IMR-90 (cell line): Measurements from ENCODE around the gene BRF1. TPM values are rescaled to one million over a fixed set of nuclear protein-coding genes. Genes with fewer than 3 reads are reported as not detected.

Source experiments
- ATAC-seq: fragments of 200-7000 bp; cut with Tn5 transposase; 2 replicates; pipeline ENCODE4 v1.9.1; 2020; ENCODE audit warnings: low read depth, mild to moderate bottlenecking, moderate library complexity
- BruUV-seq: library from RNA; stranded (reverse); fragments of 400-500 nt; replicated peaks from 2 replicates; lab custom pipeline; 2021; lab: Mats Ljungman, UMichigan
- CTCF ChIA-PET: fragments of 300-600 bp; formaldehyde crosslinking; extraction: SDS; loops from one replicate; lab custom pipeline; 2021; ENCODE audit warnings: antibody characterized with exemption; lab: Yijun Ruan, JAX
- POLR2A ChIA-PET: fragments of 300-600 bp; sonication (Branson Sonifier 250); formaldehyde crosslinking; loops from one replicate; lab custom pipeline; 2022; ENCODE audit warnings: antibody characterized with exemption; ENCODE audit not compliant: unreplicated experiment; lab: Charles Lee
- DNase-seq: peaks from one replicate; pipeline ENCODE4 v3.0.0; 2013
- H2AFZ ChIP-seq: replicated peaks from 2 replicates; pipeline ENCODE3; 2013; ENCODE audit warnings: low read length, mild to moderate bottlenecking; ENCODE audit not compliant: poor library complexity
- H2AK5ac ChIP-seq: 2 replicates; pipeline ENCODE4 v1.6.1; 2013; ENCODE audit warnings: low read depth, low read length, inconsistent platforms
- H2AK9ac ChIP-seq: replicated peaks from 2 replicates; pipeline ENCODE3; 2013; ENCODE audit warnings: mild to moderate bottlenecking, low read depth, low read length, moderate library complexity; ENCODE audit not compliant: poor library complexity
- H2BK120ac ChIP-seq: 2 replicates; pipeline ENCODE4 v1.6.1; 2013; ENCODE audit warnings: low read depth, low read length, inconsistent platforms
- H2BK15ac ChIP-seq: 3 replicates; pipeline ENCODE4 v1.6.1; 2013; ENCODE audit warnings: low read depth, low read length, inconsistent platforms
- H2BK20ac ChIP-seq: 2 replicates; pipeline ENCODE4 v1.6.1; 2013; ENCODE audit warnings: low read depth, mild to moderate bottlenecking, inconsistent platforms, low read length, moderate library complexity
- H2BK5ac ChIP-seq: 2 replicates; pipeline ENCODE4 v1.6.1; 2013; ENCODE audit warnings: mild to moderate bottlenecking, low read depth, low read length, inconsistent platforms; ENCODE audit not compliant: poor library complexity, severe bottlenecking
- H3K14ac ChIP-seq: replicated peaks from 2 replicates; pipeline ENCODE4 v1.6.1; 2013; ENCODE audit warnings: low read depth, low read length, inconsistent platforms
- H3K18ac ChIP-seq: 2 replicates; pipeline ENCODE4 v1.6.1; 2013; ENCODE audit warnings: low read depth, low read length, control low read depth
- H3K23ac ChIP-seq: 2 replicates; pipeline ENCODE4 v1.6.1; 2013; ENCODE audit warnings: low read depth, low read length, inconsistent platforms
- H3K27ac ChIP-seq: 2 replicates; pipeline ENCODE4 v1.5.1; 2013; ENCODE audit warnings: mild to moderate bottlenecking, control low read depth, low read length; ENCODE audit not compliant: insufficient read depth
- H3K27me3 ChIP-seq: 2 replicates; pipeline ENCODE4 v1.6.1; 2013; ENCODE audit warnings: low read length; ENCODE audit not compliant: control insufficient read depth, insufficient read depth
- H3K36me3 ChIP-seq: 2 replicates; pipeline ENCODE4 v1.6.1; 2013; ENCODE audit warnings: low read length, mixed read lengths; ENCODE audit not compliant: control insufficient read depth, insufficient read depth
- H3K4ac ChIP-seq: 2 replicates; pipeline ENCODE4 v1.6.1; 2013; ENCODE audit warnings: low read depth, low read length, inconsistent platforms
- H3K4me1 ChIP-seq: 2 replicates; pipeline ENCODE4 v1.6.1; 2013; ENCODE audit warnings: low read length, mixed read lengths; ENCODE audit not compliant: control insufficient read depth, insufficient read depth
- H3K4me2 ChIP-seq: 2 replicates; pipeline ENCODE4 v1.6.1; 2013; ENCODE audit warnings: low read depth, mild to moderate bottlenecking, control low read depth, low read length, moderate library complexity
- H3K4me3 ChIP-seq: 2 replicates; pipeline ENCODE4 v1.5.1; 2013; ENCODE audit warnings: low read depth, mild to moderate bottlenecking, control low read depth, low read length, moderate library complexity; ENCODE audit not compliant: insufficient read depth
- H3K56ac ChIP-seq: 2 replicates; pipeline ENCODE4 v1.6.1; 2013; ENCODE audit warnings: low read length, inconsistent platforms; ENCODE audit not compliant: insufficient read depth; ENCODE audit errors: extremely low read depth
- H3K79me1 ChIP-seq, 2 experiments: 2 replicates each; pipeline ENCODE4 v1.6.1; 2013; ENCODE audit warnings: low read length in 2 of 2, inconsistent platforms in 1 of 2, low read depth in 1 of 2
- H3K9ac ChIP-seq: 2 replicates; pipeline ENCODE4 v1.6.1; 2013; ENCODE audit warnings: low read depth, low read length, control low read depth
- H3K9me1 ChIP-seq: 2 replicates; pipeline ENCODE4 v1.6.1; 2013; ENCODE audit warnings: low read length, inconsistent platforms; ENCODE audit not compliant: insufficient read depth
- H3K9me3 ChIP-seq: 2 replicates; pipeline ENCODE4 v1.6.1; 2013; ENCODE audit warnings: low read length; ENCODE audit not compliant: control insufficient read depth, insufficient read depth
- H4K20me1 ChIP-seq: 2 replicates; pipeline ENCODE4 v1.6.1; 2013; ENCODE audit warnings: low read length, inconsistent platforms; ENCODE audit not compliant: insufficient read depth
- H4K5ac ChIP-seq: 2 replicates; pipeline ENCODE4 v1.6.1; 2013; ENCODE audit warnings: mild to moderate bottlenecking, low read depth, low read length, control low read depth
- H4K8ac ChIP-seq, 2 experiments: 2 replicates each; pipeline ENCODE4 v1.6.1; 2013; ENCODE audit warnings: low read depth in 2 of 2, low read length in 2 of 2, control low read depth in 1 of 2, inconsistent platforms in 1 of 2
- H4K91ac ChIP-seq: 2 replicates; pipeline ENCODE4 v1.6.1; 2013; ENCODE audit warnings: low read depth, low read length, inconsistent platforms; ENCODE audit not compliant: insufficient read depth
- BHLHE40 ChIP-seq: fragments of 150-350 bp; IDR thresholded peaks from 2 replicates; pipeline ENCODE4 v1.6.1; 2016; ENCODE audit warnings: mild to moderate bottlenecking, low read depth, low read length
- CEBPB ChIP-seq: IDR thresholded peaks from 2 replicates; pipeline ENCODE4 v1.6.1; 2012; ENCODE audit warnings: low read depth, low read length, improper control_type of control experiment
- CHD1 ChIP-seq: IDR thresholded peaks from 2 replicates; pipeline ENCODE4 v1.6.1; 2012; ENCODE audit warnings: low read depth, low read length, improper control_type of control experiment
- ELK1 ChIP-seq: fragments of 150-350 bp; IDR thresholded peaks from 2 replicates; pipeline ENCODE4 v1.6.1; 2016; ENCODE audit warnings: low read depth, mild to moderate bottlenecking, low read length, moderate library complexity, borderline replicate concordance
- FOS ChIP-seq: fragments of 150-350 bp; IDR thresholded peaks from 2 replicates; pipeline ENCODE4 v1.6.1; 2016; ENCODE audit warnings: low read depth, low read length
- MAFK ChIP-seq: IDR thresholded peaks from 2 replicates; pipeline ENCODE4 v1.6.1; 2012; ENCODE audit warnings: low read depth, low read length, improper control_type of control experiment
- MAZ ChIP-seq: IDR thresholded peaks from 2 replicates; pipeline ENCODE4 v1.6.1; 2012; ENCODE audit warnings: low read depth, mild to moderate bottlenecking, low read length, improper control_type of control experiment, moderate library complexity, borderline replicate concordance
- MXI1 ChIP-seq: IDR thresholded peaks from 2 replicates; pipeline ENCODE4 v1.6.1; 2012; ENCODE audit warnings: low read depth, mild to moderate bottlenecking, low read length, moderate library complexity, borderline replicate concordance
- NFE2L2 ChIP-seq: fragments of 150-350 bp; IDR thresholded peaks from 2 replicates; pipeline ENCODE4 v1.6.1; 2016; ENCODE audit warnings: low read depth, mild to moderate bottlenecking, low read length
- POLR2A ChIP-seq: IDR thresholded peaks from 2 replicates; pipeline ENCODE4 v1.6.1; 2012; ENCODE audit warnings: mild to moderate bottlenecking, low read depth, low read length
- RAD21 ChIP-seq: IDR thresholded peaks from 2 replicates; pipeline ENCODE4 v1.6.1; 2012; ENCODE audit warnings: low read length, improper control_type of control experiment
- RCOR1 ChIP-seq: IDR thresholded peaks from 2 replicates; pipeline ENCODE4 v1.6.1; 2012; ENCODE audit warnings: mild to moderate bottlenecking, low read length, improper control_type of control experiment; ENCODE audit not compliant: insufficient replicate concordance
- RFX5 ChIP-seq: IDR thresholded peaks from 2 replicates; pipeline ENCODE4 v1.8.0; 2012; ENCODE audit warnings: low read depth, mild to moderate bottlenecking, low read length, moderate library complexity
- USF2 ChIP-seq: fragments of 150-350 bp; IDR thresholded peaks from 2 replicates; pipeline ENCODE4 v1.6.1; 2017; ENCODE audit warnings: mild to moderate bottlenecking, antibody characterized with exemption, low read length, low read depth
- WGBS, 2 experiments: methylation state at CpG; one replicate each; pipeline versions ENCODE4 v1.1.5 to v1.1.7; 2013; ENCODE audit warnings: missing lambda C conversion rate in 2 of 2; ENCODE audit not compliant: insufficient read length in 1 of 2; ENCODE audit errors: extremely low coverage in 2 of 2; 5-methylcytosine and 5-hydroxymethylcytosine counted together
- dilution Hi-C: fragments of 300-500 bp; cut with HindIII; formaldehyde crosslinking; loops from one replicate; pipeline ENCODE4 v1.14.3; 2018; ENCODE audit warnings: low sequenced_read_pairs; ENCODE audit not compliant: unreplicated experiment
- in situ Hi-C: fragments of 300-500 bp; cut with MboI; formaldehyde crosslinking; loops from 3 replicates; pipeline ENCODE4 v1.14.3; 2019; ENCODE audit warnings: low sequenced_read_pairs, inconsistent platforms, mixed read lengths
- intact Hi-C: fragments of 100-400 bp; cut with micrococcal nuclease; formaldehyde crosslinking; loops from 2 replicates; pipeline ENCODE4 v1.10.0; 2022
- polyA plus RNA-seq, 3 experiments: library from polyadenylated mRNA; depleted of rRNA; stranded (reverse); fragments of >200 nt; gene quantifications; 2 replicates each; pipeline ENCODE4 v1.2.3, GENCODE V29; 2012; ENCODE audit warnings: low replicate concordance in 1 of 3
- total RNA-seq: library from RNA; depleted of rRNA; stranded (reverse); fragments of >200 nt; gene quantifications from 2 replicates; pipeline ENCODE4 v1.2.3, GENCODE V29; 2012

BRF1 gene
- total and polyA plus RNA-seq, 2 of the 4 experiments (the other 2 are of a cell fraction), result 12.4 to 16.7 TPM

GRCh38 chr14:105305791-105306190 is 5.0 kb upstream of the BRF1 start:
- no TSS peak for BruUV-seq
- Histone ChIP-seq H3K4me1 (no peaks in the 10 kb centered on the region), H3K14ac (no peak overlapping the region), H2AK9ac (no peak overlapping the region), H4K20me1 (peaks cover 3% of the 10 kb centered on the region), H3K9me3 (no peaks in the 10 kb centered on the region), H3K4me3 (no peak overlapping the region), H3K9me1 (peaks cover 4% of the 10 kb centered on the region; the same call in 1 of the 2 replicates), H4K8ac (no peak overlapping the region), H2BK15ac (no peak overlapping the region), H3K23ac (no peak overlapping the region), H3K4me2 (no peak overlapping the region), H3K56ac (no peak overlapping the region), H4K5ac (no peak overlapping the region), H3K9ac (no peak overlapping the region), H3K79me1 (peaks cover 0 to 5% of the 10 kb centered on the region in 2 experiments; a peak in 2 of 4 replicates), H2AFZ (no peak overlapping the region), H4K91ac (no peak overlapping the region), H3K18ac (no peak overlapping the region), H2BK120ac (no peak overlapping the region), H2BK20ac (no peak overlapping the region), H2BK5ac (no peak overlapping the region), H3K4ac (no peak overlapping the region), H3K27ac (no peak overlapping the region), H3K36me3 (no peaks in the 10 kb centered on the region), H2AK5ac (no peak overlapping the region), H3K27me3 (no peaks in the 10 kb centered on the region)
- POLR2A ChIA-PET, result no interaction called here
- intact Hi-C loops, result no loop called here
- whole genome bisulfite sequencing, 2 experiments, result 77% methylated on average over 8 of the region's 9 CpGs; no CpG with 5 or more reads in 1 of the 2 experiments
- TF ChIP-seq USF2 (no peak), MAFK (no peak), NFE2L2 (no peak), ELK1 (no peak), CEBPB (no peak), POLR2A (no peak), FOS (no peak), CHD1 (no peak), BHLHE40 (no peak), RCOR1 (no peak), MAZ (no peak), RFX5 (no peak), RAD21 (no peak), MXI1 (no peak)
- in situ Hi-C loops, result no loop called here
- no peak for DNase-seq
- no peak for ATAC-seq
- CTCF ChIA-PET, result no interaction called here
- dilution Hi-C loops, result no loop called here
